GM12872 (cell line): ENCODE results near the gene TRHDE.

Experiments used
- TF ChIP-seq, protein P1 (sequence below): IDR thresholded peaks from 3 replicates; pipeline ENCODE4 v1.5.1; 2011; ENCODE audit warnings: low read depth, mild to moderate bottlenecking, low read length, moderate library complexity; ENCODE audit not compliant: insufficient read depth

TRHDE gene

DNA sequence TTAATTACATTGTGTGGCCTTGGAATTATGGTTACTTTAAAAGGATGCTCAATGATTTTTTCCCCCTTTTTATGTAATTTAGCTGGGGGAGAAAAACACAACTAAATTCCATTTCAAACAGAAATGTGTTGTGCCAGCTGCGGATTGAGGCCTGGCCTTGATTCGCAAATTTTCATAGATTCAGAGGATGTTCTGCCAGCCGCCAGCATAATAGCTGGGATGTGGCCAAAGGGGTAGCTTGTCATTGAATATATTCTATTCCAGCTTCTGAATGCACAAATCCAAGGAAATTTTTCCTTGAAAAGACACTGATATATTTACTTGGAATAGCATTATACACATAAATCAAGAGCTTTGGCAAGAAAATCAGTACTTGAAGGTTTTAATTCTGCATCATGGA, 43.7 kb downstream of the TRHDE start:
- TF ChIP-seq, protein P1, sequence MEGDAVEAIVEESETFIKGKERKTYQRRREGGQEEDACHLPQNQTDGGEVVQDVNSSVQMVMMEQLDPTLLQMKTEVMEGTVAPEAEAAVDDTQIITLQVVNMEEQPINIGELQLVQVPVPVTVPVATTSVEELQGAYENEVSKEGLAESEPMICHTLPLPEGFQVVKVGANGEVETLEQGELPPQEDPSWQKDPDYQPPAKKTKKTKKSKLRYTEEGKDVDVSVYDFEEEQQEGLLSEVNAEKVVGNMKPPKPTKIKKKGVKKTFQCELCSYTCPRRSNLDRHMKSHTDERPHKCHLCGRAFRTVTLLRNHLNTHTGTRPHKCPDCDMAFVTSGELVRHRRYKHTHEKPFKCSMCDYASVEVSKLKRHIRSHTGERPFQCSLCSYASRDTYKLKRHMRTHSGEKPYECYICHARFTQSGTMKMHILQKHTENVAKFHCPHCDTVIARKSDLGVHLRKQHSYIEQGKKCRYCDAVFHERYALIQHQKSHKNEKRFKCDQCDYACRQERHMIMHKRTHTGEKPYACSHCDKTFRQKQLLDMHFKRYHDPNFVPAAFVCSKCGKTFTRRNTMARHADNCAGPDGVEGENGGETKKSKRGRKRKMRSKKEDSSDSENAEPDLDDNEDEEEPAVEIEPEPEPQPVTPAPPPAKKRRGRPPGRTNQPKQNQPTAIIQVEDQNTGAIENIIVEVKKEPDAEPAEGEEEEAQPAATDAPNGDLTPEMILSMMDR, result no peak

DNA sequence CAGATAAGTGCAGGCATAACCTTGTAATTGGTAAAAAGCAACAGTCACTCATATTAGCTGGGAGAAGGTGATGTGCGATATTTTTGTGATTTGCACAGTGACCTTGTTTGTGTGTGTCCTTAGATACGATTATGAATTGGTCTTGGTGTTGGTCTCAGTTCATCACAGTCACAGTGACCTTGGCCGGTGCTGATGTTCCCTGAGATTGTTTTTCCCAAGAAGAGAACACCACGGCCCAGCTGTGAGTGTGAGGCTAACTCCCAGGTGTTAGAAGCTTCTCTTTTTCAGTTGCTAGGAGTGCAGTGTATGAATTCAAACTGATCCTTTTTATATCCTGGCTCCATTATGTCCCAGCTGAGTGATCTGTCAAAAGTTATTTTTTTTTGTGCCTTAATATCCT, 46.2 kb downstream of the TRHDE start:
- TF ChIP-seq, protein P1, result no peak

DNA sequence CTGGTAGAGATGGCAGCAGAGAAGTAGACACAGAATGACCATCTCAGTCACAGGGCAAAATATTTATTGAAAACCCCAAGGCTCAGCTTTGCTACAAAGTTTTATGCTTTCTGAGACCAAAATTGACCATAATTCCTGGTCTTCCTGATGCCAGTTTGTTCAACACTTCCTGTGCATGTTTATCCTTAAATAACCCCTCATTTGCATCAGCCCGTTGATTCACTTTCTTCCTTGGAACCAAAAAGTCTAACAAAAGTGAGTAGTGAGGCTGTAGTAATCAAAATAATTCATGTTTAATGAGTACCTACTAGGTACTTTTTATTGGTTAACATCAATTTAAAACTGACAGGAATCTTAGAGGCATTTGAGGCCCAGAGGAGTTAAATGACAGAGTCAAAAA, 51.7 kb downstream of the TRHDE start:
- TF ChIP-seq, protein P1, result no peak

DNA sequence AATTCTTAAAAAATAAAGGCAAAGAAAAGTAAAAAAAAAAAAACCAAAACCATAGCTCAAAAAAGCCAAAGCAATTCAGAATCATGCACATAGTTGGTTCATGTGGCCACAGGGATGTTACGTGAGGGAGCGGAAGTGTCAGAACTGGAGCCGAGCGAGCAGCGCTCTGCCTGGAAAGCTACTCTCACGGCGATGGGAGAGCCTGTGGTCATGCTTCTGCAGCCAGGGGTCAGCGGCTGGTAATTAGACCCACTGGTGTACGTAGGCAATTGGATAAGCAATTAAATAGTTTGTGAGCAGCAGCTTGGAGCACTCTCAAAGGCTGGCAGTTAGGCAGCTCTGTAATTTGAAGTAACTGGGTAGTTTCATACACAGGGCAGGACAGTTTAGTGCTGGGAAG, 58.1 kb downstream of the TRHDE start:
- TF ChIP-seq, protein P1, result no peak

DNA sequence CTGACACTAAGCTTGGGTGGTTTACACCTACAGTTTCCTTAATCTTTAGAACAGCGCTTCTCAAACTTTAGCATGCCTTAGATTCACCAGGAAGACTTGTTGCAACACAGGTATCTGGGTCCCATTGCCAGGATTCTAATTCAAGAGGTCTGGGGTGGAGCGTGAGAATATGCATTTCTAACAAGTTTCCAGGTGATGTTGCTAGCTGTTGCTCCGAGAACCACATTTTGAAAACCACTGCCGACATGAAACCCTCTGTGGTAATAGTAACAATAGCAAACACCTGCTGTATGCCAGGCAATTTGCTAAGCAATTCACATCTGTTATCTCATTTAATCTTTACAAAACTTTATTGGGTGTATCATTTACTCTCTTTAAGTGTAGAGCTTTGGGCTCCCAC, 58.6 kb downstream of the TRHDE start:
- TF ChIP-seq, protein P1, result no peak

DNA sequence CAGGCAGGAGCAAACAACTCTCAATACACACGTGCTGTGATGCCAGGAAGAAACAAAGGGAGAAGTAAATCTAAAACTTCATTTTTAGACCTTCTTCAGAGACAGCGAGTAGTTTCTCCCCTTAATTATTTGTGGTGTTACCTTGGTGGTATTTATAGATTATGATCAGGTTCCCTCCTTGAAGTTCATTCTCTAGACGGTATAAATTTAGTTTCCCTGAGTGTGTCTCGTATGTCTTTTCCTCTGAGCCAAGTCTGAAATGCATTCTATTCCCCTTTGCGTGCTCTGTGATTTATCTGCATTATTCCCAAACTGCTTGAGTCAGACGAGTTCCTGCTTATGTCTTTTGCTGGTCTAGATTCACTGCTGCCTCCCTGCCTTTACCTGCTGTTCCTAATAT, 65.2 kb downstream of the TRHDE start:
- TF ChIP-seq, protein P1, result no peak

DNA sequence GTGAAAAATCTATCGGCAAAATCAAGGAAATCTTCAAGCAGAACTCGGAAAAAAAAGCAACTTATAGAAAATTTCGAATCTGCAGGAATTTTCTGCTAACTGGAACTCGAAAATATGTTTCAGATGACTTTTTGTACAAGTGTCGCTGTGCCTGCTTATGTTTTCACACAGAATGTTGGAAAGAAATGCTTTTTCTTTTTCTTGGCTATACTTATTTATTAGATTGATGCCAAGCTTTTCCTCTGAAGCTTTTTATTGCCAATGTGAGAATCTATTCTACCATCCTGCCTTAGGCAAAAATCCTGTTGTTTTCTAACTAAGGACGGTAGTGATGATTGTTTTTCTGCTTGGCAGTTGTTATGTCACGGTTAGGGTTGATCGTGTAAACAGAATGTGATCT, 65.8 kb downstream of the TRHDE start:
- TF ChIP-seq, protein P1, result no peak

DNA sequence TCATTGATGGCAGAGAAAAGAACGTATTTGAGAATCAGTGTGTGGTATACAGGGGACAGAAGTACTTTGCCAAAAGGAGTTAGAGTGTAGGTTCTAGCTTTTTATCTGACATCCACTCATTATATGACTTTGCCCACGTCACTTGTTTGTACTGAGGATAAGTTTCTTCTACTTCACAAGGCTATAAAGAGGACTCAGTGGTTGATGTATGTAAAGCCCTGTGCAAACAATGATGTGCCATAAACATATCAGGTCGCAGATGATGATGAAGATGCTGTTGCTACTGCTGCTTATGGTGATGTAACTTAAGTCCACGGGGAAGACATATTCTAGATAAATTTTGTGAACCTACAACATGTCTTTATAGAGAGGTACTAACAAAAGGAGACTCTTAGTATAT, 66.3 kb downstream of the TRHDE start:
- TF ChIP-seq, protein P1, result no peak
